Breast epithelium (tissue), 4 donors: ENCODE data around the gene SEMA4G. TPM values are rescaled to one million over a fixed set of nuclear protein-coding genes. Genes with fewer than 3 reads are reported as not detected.

Source experiments
- DNase-seq, 2 donors: peaks; one replicate each; pipeline ENCODE4 v3.0.0-alpha.2; 2019; ENCODE audit warnings: low spot score in 2 of 2
- H3K27ac ChIP-seq, 2 donors: fragments of 200-600 bp; sonication (generic) in 1 of 2; one replicate each; pipeline ENCODE4 v1.5.1; 2016 to 2019; ENCODE audit warnings: mild to moderate bottlenecking in 1 of 2
- H3K27me3 ChIP-seq, 2 donors: fragments of 200-600 bp; sonication (generic) in 1 of 2; one replicate each; pipeline versions ENCODE4 v1.5.1 to v1.6.0; 2017 to 2019; ENCODE audit warnings: control low read depth in 1 of 2, mild to moderate bottlenecking in 1 of 2
- H3K36me3 ChIP-seq: fragments of 200-600 bp; one replicate; pipeline ENCODE4 v1.5.1; 2019
- H3K4me1 ChIP-seq, 2 donors: fragments of 200-600 bp; sonication (generic); one replicate each; pipeline ENCODE4 v1.5.1; 2016 to 2019; ENCODE audit warnings: control low read depth in 1 of 2
- H3K4me3 ChIP-seq, 3 donors: fragments of 200-600 bp; sonication (generic); 1 replicate in 2 of 3; 2 replicates in 1 of 3; pipeline ENCODE4 v1.5.1; 2016 to 2019; ENCODE audit warnings: mild to moderate bottlenecking in 3 of 3, moderate library complexity in 2 of 3
- H3K9me3 ChIP-seq, 2 donors: fragments of 200-600 bp; sonication (generic) in 1 of 2; one replicate each; pipeline ENCODE4 v1.5.1; 2016 to 2019; ENCODE audit warnings: control low read depth in 1 of 2
- CTCF ChIP-seq, 3 donors: fragments of 450-650 bp; IDR thresholded peaks; one replicate each; pipeline ENCODE4 v1.5.1; 2016 to 2017; ENCODE audit warnings: antibody characterized with exemption in 3 of 3, mild to moderate bottlenecking in 3 of 3, moderate library complexity in 3 of 3
- POLR2A ChIP-seq: fragments of 450-650 bp; IDR thresholded peaks from one replicate; pipeline ENCODE4 v1.6.1; 2016; ENCODE audit warnings: antibody characterized with exemption, mild to moderate bottlenecking, moderate library complexity
- POLR2AphosphoS5 ChIP-seq, 3 donors: sonication (generic); formaldehyde crosslinking; IDR thresholded peaks; one replicate each; pipeline ENCODE4 v1.6.1; 2017; ENCODE audit warnings: antibody characterized with exemption in 3 of 3
- intact Hi-C: fragments of 100-400 bp; cut with DNase I; formaldehyde crosslinking; loops from one replicate; pipeline ENCODE4 v1.15.1; 2023; ENCODE audit warnings: low total_unique reads
- total RNA-seq, 3 donors: library from RNA; depleted of rRNA; stranded (reverse); fragments of >200 nt; gene quantifications; one replicate each; pipeline ENCODE4 v1.1.0, GENCODE V29; 2016

The SEMA4G gene
- total RNA-seq, 3 donors from 2014 or later: 0.48 to 2.9 (median 2.2) TPM

- no peaks in the 10 kb centered on the region for H3K4me1 ChIP-seq
- H3K27ac ChIP-seq: no peak overlapping the region
- no peaks in the 10 kb centered on the region for H3K27me3 ChIP-seq
- intact Hi-C loops: no loop called here
- DNase-seq: no peak
- no peaks in the 10 kb centered on the region for H3K9me3 ChIP-seq
- H3K36me3 ChIP-seq: peaks cover 5% of the 10 kb centered on the region
- TF ChIP-seq POLR2A (no peak), POLR2AphosphoS5 (IDR thresholded peaks at IDR 0.05) (no peak), CTCF (IDR thresholded peaks at IDR 0.05) (no peak)
- no peak overlapping the region for H3K4me3 ChIP-seq
Observed at GRCh38 chr10:100980311-100980710, 11.0 kb downstream of the SEMA4G start.

- Histone ChIP-seq H3K36me3 (peaks cover 5% of the 10 kb centered on the region), H3K9me3 (no peaks in the 10 kb centered on the region), H3K4me1 (no peaks in the 10 kb centered on the region), H3K27me3 (no peaks in the 10 kb centered on the region), H3K27ac (no peak overlapping the region), H3K4me3 (no peak overlapping the region)
- no peak for TF ChIP-seq CTCF (IDR thresholded peaks at IDR 0.05)
- TF ChIP-seq POLR2A: no peak
- no peak for TF ChIP-seq POLR2AphosphoS5 (IDR thresholded peaks at IDR 0.05)
- intact Hi-C loops: no loop called here
- DNase-seq: no peak
Observed at GRCh38 chr10:100980711-100981110, 11.4 kb downstream of the SEMA4G start.

- Histone ChIP-seq H3K9me3 (no peaks in the 10 kb centered on the region), H3K27ac (no peak overlapping the region), H3K27me3 (no peaks in the 10 kb centered on the region), H3K36me3 (peaks cover 5% of the 10 kb centered on the region), H3K4me1 (peaks cover 0 to under 1% of the 10 kb centered on the region in 2 donors), H3K4me3 (no peak overlapping the region)
- no peak for TF ChIP-seq POLR2AphosphoS5 (IDR thresholded peaks at IDR 0.05)
- no peak for TF ChIP-seq POLR2A
- TF ChIP-seq CTCF (IDR thresholded peaks at IDR 0.05): no peak
- intact Hi-C loops: no loop called here
- no peak for DNase-seq
Observed at GRCh38 chr10:100981178-100981772, 12.0 kb downstream of the SEMA4G start.

- Histone ChIP-seq H3K27ac (no peak overlapping the region), H3K4me3 (no peak overlapping the region), H3K4me1 (peaks cover 8 to 10% of the 10 kb centered on the region in 2 donors), H3K27me3 (no peaks in the 10 kb centered on the region), H3K9me3 (no peaks in the 10 kb centered on the region), H3K36me3 (peaks cover 5% of the 10 kb centered on the region)
- intact Hi-C loops: no loop called here
- TF ChIP-seq CTCF (IDR thresholded peaks at IDR 0.05): no peak
- no peak for DNase-seq
Observed at GRCh38 chr10:100982916-100983830, 13.9 kb downstream of the SEMA4G start.
